SIG-M5 treated with dmso at 0.1 percent for 504 hours (cell line): ENCODE measurements around the gene MAP7D1.
A peak's percentile ranks its signal among the peaks of the same experiment; 100 is the strongest.
"Not testable (repeated sequence)": the region's sequence is repeated elsewhere in the genome, so short reads cannot be mapped to it uniquely, and the experiment has no call there.

ENCODE experiments used
- DNase-seq: peaks from one replicate; lab custom pipeline; 2025; ENCODE audit not compliant: unreplicated experiment; lab: John Stamatoyannopoulos, UW

The MAP7D1 gene

GRCh38 chr1:36151134-36151844 is 4.7 kb upstream of the MAP7D1 start:
- no peak for DNase-seq

GRCh38 chr1:36151845-36152203 is 4.1 kb upstream of the MAP7D1 start:
- no peak for DNase-seq

DNA sequence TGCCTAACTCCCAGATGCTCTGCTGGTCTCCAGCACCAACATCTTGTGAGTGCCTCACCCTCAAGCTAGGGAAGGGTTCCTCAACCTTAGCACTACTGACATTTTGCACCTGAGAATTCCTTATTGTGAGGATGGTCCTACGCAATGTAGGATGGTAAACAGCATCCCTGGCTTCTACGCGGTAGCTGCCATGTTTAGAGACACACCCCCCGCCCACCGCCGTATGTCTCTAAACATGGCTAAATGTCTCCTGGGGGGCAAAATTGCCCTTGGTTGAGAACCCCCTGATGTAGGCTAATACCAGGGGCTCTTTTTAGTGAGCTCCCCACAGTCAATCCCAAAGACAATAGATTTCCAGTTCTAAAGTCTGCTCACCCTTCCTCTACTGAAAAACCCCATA is 2.5 kb upstream of the MAP7D1 start:
- DNase-seq, result no peak

GRCh38 chr1:36154335-36154734 is 1.6 kb upstream of the MAP7D1 start:
- no peak for DNase-seq

- DNase-seq, result no peak
Observed at GRCh38 chr1:36154765-36155407, 1.1 kb upstream of the MAP7D1 start.

GRCh38 chr1:36156329-36157114 is 562 bp downstream of the MAP7D1 start:
- DNase-seq, result peak; percentile 61

- no peak for DNase-seq
Observed at GRCh38 chr1:36157115-36157903, 1.3 kb downstream of the MAP7D1 start.

GRCh38 chr1:36157973-36158826 is 2.2 kb downstream of the MAP7D1 start:
- no peak for DNase-seq

DNA sequence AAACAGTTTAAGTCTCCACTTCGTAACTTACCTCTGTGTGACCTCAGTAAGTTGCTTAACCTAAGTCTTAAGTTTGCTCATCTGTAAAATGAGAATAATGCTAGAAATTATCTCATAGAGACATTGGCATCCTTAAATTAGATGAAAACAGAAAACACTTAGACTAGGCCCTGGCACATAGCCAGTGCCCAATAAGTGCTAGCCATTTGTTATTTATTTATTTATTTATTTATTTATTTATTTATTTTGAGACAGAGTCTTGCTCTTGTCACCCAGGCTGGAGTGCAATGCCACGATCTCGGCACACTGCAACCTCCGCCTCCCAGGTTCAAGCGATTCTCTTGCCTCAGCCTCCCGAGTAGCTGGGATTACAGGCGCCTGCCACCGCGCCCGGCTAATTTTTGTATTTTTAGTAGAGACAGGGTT is 2.9 kb downstream of the MAP7D1 start:
- DNase-seq, result not testable (repeated sequence)

DNA sequence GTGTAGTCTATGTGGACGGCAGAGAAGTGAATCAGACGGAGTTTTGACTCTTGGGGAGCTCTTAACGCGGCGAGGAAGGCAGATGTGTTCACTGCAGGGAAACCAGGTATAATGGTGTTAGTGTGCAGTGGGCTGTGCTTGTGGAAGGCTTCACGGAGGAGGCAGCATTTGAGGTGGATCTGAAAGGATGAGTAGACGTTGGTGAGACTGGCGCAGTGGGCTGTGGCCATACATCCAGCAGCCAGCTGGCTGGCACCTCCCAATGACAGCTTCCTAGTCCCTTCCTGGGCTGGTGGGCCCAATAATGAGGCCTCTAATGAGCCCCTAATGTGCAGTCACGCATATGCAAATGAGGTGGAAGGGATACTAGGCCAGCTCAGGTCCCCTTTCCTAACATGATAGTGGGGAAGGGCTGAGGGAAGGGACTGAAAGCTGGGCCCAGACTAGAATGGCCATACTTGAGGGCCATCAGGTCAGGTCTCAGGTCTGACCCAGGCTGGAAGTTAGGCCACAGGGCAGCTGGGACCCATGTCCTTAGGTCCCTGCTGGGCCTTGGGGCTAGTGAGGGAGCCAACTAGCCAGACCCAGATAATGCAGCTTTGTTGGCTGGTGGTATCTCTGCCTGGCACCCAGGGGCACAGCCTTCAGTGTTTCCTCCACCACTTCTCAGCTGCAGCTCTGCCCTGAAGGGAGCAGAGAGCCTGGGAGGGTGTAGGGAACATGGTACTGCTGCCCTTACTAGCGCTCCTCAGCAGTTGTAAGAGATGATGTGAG is 3.8 kb downstream of the MAP7D1 start:
- no peak for DNase-seq

GRCh38 chr1:36160388-36160948 is 4.5 kb downstream of the MAP7D1 start:
- no peak for DNase-seq

DNA sequence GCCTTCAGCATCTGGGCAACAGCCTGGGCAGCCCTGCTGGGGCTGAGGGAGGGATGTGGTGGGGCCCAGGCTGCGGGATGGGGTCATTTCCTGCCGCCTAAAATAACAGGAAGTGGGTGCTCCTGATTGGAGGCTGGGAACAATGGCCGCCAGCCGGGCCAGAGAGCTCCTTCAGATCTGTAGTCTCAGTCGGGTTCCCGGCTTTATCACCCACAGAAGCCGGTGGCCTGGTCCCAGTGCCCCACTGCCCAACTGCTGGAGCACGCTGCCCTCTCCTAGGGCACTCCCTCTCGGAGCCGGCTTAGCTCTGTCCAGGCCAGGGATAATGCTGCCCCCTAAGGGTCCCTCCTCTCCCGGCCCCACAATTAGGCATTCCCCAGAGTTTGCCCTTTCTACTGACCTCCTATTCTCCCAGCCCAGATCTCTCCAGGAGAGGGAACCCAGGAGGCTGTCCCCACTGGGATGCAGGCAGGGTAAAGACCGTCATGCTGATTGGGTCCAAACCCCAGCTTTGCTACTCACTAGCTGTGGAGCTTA is 5.1 kb downstream of the MAP7D1 start:
- peak; percentile 73 for DNase-seq

DNA sequence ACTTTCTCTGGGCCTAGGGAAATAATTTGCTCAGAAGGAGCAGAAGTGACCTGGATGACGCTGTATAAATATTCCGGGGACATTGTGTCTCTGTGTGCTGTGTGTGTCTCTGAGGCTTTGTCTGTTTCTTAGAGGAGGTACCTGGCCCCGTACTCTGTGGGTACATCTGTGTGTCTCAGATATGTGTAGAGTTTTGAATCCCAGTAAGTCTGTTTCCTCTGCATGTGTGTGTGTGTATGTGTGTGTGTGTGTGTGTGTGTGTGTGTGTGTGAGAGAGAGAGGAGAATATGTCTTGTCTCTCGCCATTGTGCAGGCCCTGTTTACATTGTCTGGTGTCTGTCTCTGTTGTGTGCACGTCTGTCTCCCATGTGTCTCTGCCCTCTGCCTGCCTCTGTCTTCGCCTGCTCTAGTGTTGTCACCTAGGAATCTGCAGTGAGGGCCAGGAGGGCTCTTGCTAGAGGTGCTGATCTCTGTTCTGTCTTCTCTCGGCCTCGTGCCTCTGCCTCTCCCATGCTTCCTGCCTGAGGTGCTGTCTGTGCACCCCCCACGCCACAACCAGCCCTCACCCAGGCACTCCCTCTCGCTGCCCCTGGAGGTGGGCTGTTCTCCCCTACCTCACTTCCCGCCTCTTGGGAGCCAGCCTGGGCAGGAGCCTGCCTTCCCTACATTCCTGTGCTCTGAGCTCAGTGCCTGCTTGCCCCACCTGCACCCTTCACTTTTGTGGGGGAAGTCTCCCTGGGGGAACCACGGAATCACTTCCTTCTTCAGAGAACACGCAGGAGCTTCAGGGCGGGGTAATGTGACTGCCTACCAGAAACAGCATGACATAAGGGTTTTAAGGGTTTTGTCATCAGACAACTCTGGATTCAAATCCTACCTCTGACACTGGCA is 5.9 kb downstream of the MAP7D1 start:
- peak; percentile 88 for DNase-seq

DNA sequence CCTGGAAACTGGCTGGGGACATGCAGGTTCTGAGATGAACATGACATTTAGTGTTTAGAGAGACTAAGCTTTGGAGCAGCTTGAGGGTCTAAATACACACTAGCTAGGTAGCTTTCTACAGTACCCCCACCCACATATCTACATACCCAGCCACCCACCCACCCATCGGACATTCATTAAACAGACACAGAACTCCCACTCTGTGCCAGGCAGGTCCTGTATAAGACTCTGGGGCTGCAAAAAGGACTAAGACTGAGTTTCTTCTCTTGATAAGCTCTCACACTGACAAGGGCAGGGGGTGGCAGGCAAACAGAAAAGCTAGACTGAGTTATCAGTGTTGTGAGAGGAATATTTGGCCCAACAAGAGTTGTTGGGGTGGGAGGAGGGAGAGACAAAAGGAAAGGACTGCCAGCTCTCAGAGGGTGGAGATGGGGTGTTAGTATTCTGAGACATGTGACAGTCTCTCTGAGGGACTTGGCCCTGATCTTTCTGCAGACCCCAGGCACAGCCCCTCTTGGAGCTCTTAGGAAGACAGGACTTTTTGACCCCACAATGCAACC is 6.8 kb downstream of the MAP7D1 start:
- no peak for DNase-seq

DNA sequence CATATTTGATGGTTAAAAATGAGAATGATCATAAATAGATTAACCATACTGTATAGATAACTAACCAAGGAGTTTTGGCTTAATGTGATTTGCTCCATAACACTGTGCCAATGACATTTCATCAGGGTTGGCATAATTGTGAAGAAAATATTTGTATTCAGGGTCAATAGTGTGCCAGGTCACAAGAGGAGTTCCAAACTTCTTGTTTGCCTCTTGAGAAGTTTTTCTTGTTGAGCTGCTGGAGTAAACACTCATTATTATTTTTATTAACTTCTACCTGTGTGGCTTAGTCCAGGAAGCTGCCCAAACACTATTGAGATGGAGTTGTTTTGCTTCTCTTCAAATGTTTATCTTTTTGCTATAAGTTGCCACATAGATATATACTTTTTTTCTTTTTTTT is 7.5 kb downstream of the MAP7D1 start:
- no peak for DNase-seq

- no peak for DNase-seq
Observed at GRCh38 chr1:36164361-36164760, 8.4 kb downstream of the MAP7D1 start.

DNA sequence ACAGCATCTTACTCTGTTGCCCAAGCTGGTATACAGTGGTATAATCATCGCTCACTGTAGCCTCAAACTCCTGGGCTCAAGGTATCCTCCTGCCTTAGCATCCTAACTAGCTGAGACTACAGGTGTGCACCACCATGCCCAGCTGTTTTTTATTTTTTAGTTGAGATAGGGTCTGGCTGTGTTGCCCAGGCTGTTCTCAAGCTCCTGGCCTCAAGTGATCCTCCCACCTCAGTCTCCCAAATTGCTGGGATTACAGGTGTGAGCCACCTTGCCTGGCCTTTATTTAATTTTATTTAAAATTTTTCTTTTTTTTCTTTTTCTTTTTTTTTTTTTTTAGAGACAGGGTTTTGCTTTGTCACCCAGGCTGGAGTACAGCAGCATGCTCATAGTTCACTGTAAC is 9.2 kb downstream of the MAP7D1 start:
- DNase-seq, result no peak

- no peak for DNase-seq
Observed at GRCh38 chr1:36166136-36166535, 10.2 kb downstream of the MAP7D1 start.
